ENCODE results near the gene SLC22A2.

Gene SLC22A2

GRCh38 chr6:160274871-160275510, 16.4 kb upstream of the SLC22A2 start:
- H3K4me3 ChIP-seq (ENCODE audit: low read depth, low read length) = no peak overlapping the region
- no peak overlapping the region for H3K27ac ChIP-seq
- no peaks in the 10 kb centered on the region for H3K4me1 ChIP-seq

GRCh38 chr6:160273750-160274149, 15.1 kb upstream of the SLC22A2 start:
- no peak overlapping the region for H3K4me3 ChIP-seq (ENCODE audit: low read depth, low read length)
- TF ChIP-seq CTCF (IDR thresholded peaks at IDR 0.05) = no peak
- no peaks in the 10 kb centered on the region for H3K27me3 ChIP-seq (ENCODE audit: control insufficient read depth, insufficient read depth, low read length)
- no peak overlapping the region for H3K4me2 ChIP-seq (ENCODE audit: low read length)
- H3K79me2 ChIP-seq = no peaks in the 10 kb centered on the region
- H3K4me1 ChIP-seq = no peaks in the 10 kb centered on the region
- no peak overlapping the region for H3K9ac ChIP-seq
- H3K9me3 ChIP-seq (ENCODE audit: control insufficient read depth, low read length) = no peaks in the 10 kb centered on the region
- no peaks in the 10 kb centered on the region for H3K36me3 ChIP-seq (ENCODE audit: control insufficient read depth, insufficient read depth, low read length)
- H2AFZ ChIP-seq = no peak overlapping the region
- no peak overlapping the region for H3K27ac ChIP-seq

More at GRCh38 chr6:160274871-160275510, 16.4 kb upstream of the SLC22A2 start:
- Histone ChIP-seq H3K79me2 (no peaks in the 10 kb centered on the region), H3K27me3 (ENCODE audit: control insufficient read depth, insufficient read depth, low read length) (no peaks in the 10 kb centered on the region), H3K9me3 (ENCODE audit: control insufficient read depth, low read length) (no peaks in the 10 kb centered on the region), H3K9ac (no peak overlapping the region), H2AFZ (no peak overlapping the region), H3K36me3 (ENCODE audit: control insufficient read depth, insufficient read depth, low read length) (no peaks in the 10 kb centered on the region), H3K4me2 (ENCODE audit: low read length) (no peak overlapping the region)
- TF ChIP-seq CTCF (IDR thresholded peaks at IDR 0.05) = no peak

GRCh38 chr6:160273196-160273595, 14.6 kb upstream of the SLC22A2 start:
- H3K79me2 ChIP-seq = no peaks in the 10 kb centered on the region
- no peak overlapping the region for H2AFZ ChIP-seq
- no peak overlapping the region for H3K9ac ChIP-seq
- no peaks in the 10 kb centered on the region for H3K4me1 ChIP-seq
- H3K9me3 ChIP-seq (ENCODE audit: control insufficient read depth, low read length) = no peaks in the 10 kb centered on the region
- H3K4me2 ChIP-seq (ENCODE audit: low read length) = no peak overlapping the region
- H3K27ac ChIP-seq = no peak overlapping the region
- no peak overlapping the region for H3K4me3 ChIP-seq (ENCODE audit: low read depth, low read length)
- no peak for TF ChIP-seq CTCF (IDR thresholded peaks at IDR 0.05)
- H3K36me3 ChIP-seq (ENCODE audit: control insufficient read depth, insufficient read depth, low read length) = no peaks in the 10 kb centered on the region
- H3K27me3 ChIP-seq (ENCODE audit: control insufficient read depth, insufficient read depth, low read length) = no peaks in the 10 kb centered on the region

- Histone ChIP-seq H3K27ac (no peak overlapping the region), H3K4me1 (no peaks in the 10 kb centered on the region), H3K27me3 (ENCODE audit: control insufficient read depth, insufficient read depth, low read length) (no peaks in the 10 kb centered on the region), H3K9ac (no peak overlapping the region), H3K79me2 (no peaks in the 10 kb centered on the region), H2AFZ (no peak overlapping the region), H3K36me3 (ENCODE audit: control insufficient read depth, insufficient read depth, low read length) (no peaks in the 10 kb centered on the region), H3K9me3 (ENCODE audit: control insufficient read depth, low read length) (no peaks in the 10 kb centered on the region), H3K4me3 (ENCODE audit: low read depth, low read length) (no peak overlapping the region), H3K4me2 (ENCODE audit: low read length) (no peak overlapping the region)
- TF ChIP-seq CTCF (IDR thresholded peaks at IDR 0.05) = no peak
These were observed 14.1 kb upstream of the SLC22A2 start for GRCh38 chr6:160272707-160273106.

GRCh38 chr6:160270347-160270746, 11.7 kb upstream of the SLC22A2 start:
- Histone ChIP-seq H3K4me1 (no peaks in the 10 kb centered on the region), H3K9ac (no peak overlapping the region), H3K36me3 (ENCODE audit: control insufficient read depth, insufficient read depth, low read length) (no peaks in the 10 kb centered on the region), H3K4me2 (ENCODE audit: low read length) (no peak overlapping the region), H3K27ac (no peak overlapping the region), H3K4me3 (ENCODE audit: low read depth, low read length) (no peak overlapping the region), H3K79me2 (no peaks in the 10 kb centered on the region), H3K9me3 (ENCODE audit: control insufficient read depth, low read length) (no peaks in the 10 kb centered on the region), H2AFZ (no peak overlapping the region), H3K27me3 (ENCODE audit: control insufficient read depth, insufficient read depth, low read length) (no peaks in the 10 kb centered on the region)
- no peak for TF ChIP-seq CTCF (IDR thresholded peaks at IDR 0.05)

Data from parathyroid adenoma (tissue), 2 donors.